CD14-positive monocyte (primary cell): ENCODE data around the gene RBM17. TPM values are rescaled to one million over a fixed set of nuclear protein-coding genes. Genes with fewer than 3 reads are reported as not detected.

ENCODE experiments used
- DNase-seq, 3 donors: peaks; one replicate each; pipeline ENCODE4 v3.0.0-alpha.2; 2011 to 2022
- H2AFZ ChIP-seq: 2 replicates; pipeline ENCODE4 v1.6.0; 2012; ENCODE audit warnings: mild to moderate bottlenecking, low read depth, low read length, inconsistent platforms; ENCODE audit not compliant: insufficient read depth, poor library complexity, severe bottlenecking
- H3K27ac ChIP-seq, 2 donors: 1 replicate in 1 of 2; 2 replicates in 1 of 2; pipeline ENCODE4 v1.5.1; 2012 to 2013; ENCODE audit warnings: low read length in 2 of 2, control low read depth in 1 of 2, inconsistent platforms in 1 of 2, low read depth in 1 of 2, mild to moderate bottlenecking in 1 of 2
- H3K27me3 ChIP-seq, 2 donors: one replicate each; pipeline versions ENCODE4 v1.6.0 to v1.6.1; 2011 to 2013; ENCODE audit warnings: low read length in 2 of 2; ENCODE audit not compliant: control insufficient read depth in 2 of 2, insufficient read depth in 2 of 2
- H3K36me3 ChIP-seq, 2 donors: replicated peaks in 1 of 2; 1 replicate in 1 of 2; 2 replicates in 1 of 2; pipeline versions ENCODE4 v1.5.1 to v1.6.1; 2012 to 2013; ENCODE audit warnings: low read length in 2 of 2, control low read depth in 1 of 2, inconsistent platforms in 1 of 2, mild to moderate bottlenecking in 1 of 2; ENCODE audit not compliant: insufficient read depth in 2 of 2, control insufficient read depth in 1 of 2
- H3K4me1 ChIP-seq, 2 donors: 1 replicate in 1 of 2; 2 replicates in 1 of 2; pipeline versions ENCODE4 v1.5.1 to v1.6.1; 2012 to 2013; ENCODE audit warnings: low read length in 2 of 2, control low read depth in 1 of 2, inconsistent platforms in 1 of 2, mild to moderate bottlenecking in 1 of 2, moderate library complexity in 1 of 2; ENCODE audit not compliant: insufficient read depth in 2 of 2, control insufficient read depth in 1 of 2
- H3K4me2 ChIP-seq: replicated peaks from 2 replicates; pipeline ENCODE3; 2012; ENCODE audit warnings: low read length, moderate library complexity, mild to moderate bottlenecking; ENCODE audit not compliant: poor library complexity, severe bottlenecking; ENCODE audit errors: extremely low read depth
- H3K4me3 ChIP-seq, 3 experiments: fragments of 200-600 bp in 1 of 3; sonication (generic) in 1 of 3; replicated peaks in 1 of 3; 1 replicate in 2 of 3; 2 replicates in 1 of 3; pipeline ENCODE4 v1.5.1; 2011 to 2013; ENCODE audit warnings: low read length in 3 of 3, mild to moderate bottlenecking in 3 of 3, control low read depth in 2 of 3, low read depth in 2 of 3, inconsistent platforms in 1 of 3, moderate library complexity in 1 of 3
- H3K79me2 ChIP-seq: 2 replicates; pipeline ENCODE4 v1.6.0; 2012; ENCODE audit warnings: mild to moderate bottlenecking, control low read depth, inconsistent platforms, low read length, moderate library complexity; ENCODE audit not compliant: insufficient read depth
- H3K9ac ChIP-seq: 2 replicates; pipeline ENCODE4 v1.6.0; 2017; ENCODE audit warnings: low read length, mild to moderate bottlenecking; ENCODE audit not compliant: insufficient read depth, poor library complexity, severe bottlenecking
- H3K9me3 ChIP-seq, 2 donors: replicated peaks in 1 of 2; 1 replicate in 1 of 2; 2 replicates in 1 of 2; pipeline versions ENCODE4 v1.5.1 to v1.6.1; 2012 to 2013; ENCODE audit warnings: low read length in 2 of 2, control low read depth in 1 of 2; ENCODE audit not compliant: control insufficient read depth in 1 of 2, insufficient read depth in 1 of 2
- H4K20me1 ChIP-seq: 2 replicates; pipeline ENCODE4 v1.6.0; 2012; ENCODE audit warnings: mild to moderate bottlenecking, low read length, control low read depth, moderate library complexity; ENCODE audit not compliant: insufficient read depth
- H3K27ac Mint-ChIP-seq, 7 donors: one replicate each; pipeline ENCODE4 v1.8.0; 2020; ENCODE audit warnings: mild to moderate bottlenecking in 7 of 7, mixed read lengths in 7 of 7, moderate library complexity in 6 of 7, inconsistent platforms in 2 of 7
- H3K27me3 Mint-ChIP-seq, 3 donors: one replicate each; pipeline ENCODE4 v1.8.0; 2021 to 2022; ENCODE audit warnings: low read depth in 3 of 3, mild to moderate bottlenecking in 3 of 3, mixed read lengths in 3 of 3, moderate library complexity in 3 of 3, inconsistent platforms in 1 of 3
- H3K36me3 Mint-ChIP-seq, 2 donors: one replicate each; pipeline ENCODE4 v1.8.0; 2020; ENCODE audit warnings: mixed read lengths in 2 of 2, inconsistent platforms in 1 of 2, mild to moderate bottlenecking in 1 of 2
- H3K4me1 Mint-ChIP-seq: one replicate; pipeline ENCODE4 v1.8.0; 2020; ENCODE audit warnings: mild to moderate bottlenecking, mixed read lengths
- H3K4me3 Mint-ChIP-seq, 2 donors: one replicate each; pipeline ENCODE4 v1.8.0; 2020; ENCODE audit warnings: mild to moderate bottlenecking in 2 of 2, mixed read lengths in 2 of 2, moderate library complexity in 1 of 2
- H3K9me3 Mint-ChIP-seq, 7 donors: one replicate each; pipeline ENCODE4 v1.8.0; 2020 to 2022; ENCODE audit warnings: mixed read lengths in 7 of 7, mild to moderate bottlenecking in 6 of 7, moderate library complexity in 6 of 7, inconsistent platforms in 2 of 7
- CTCF ChIP-seq: fragments of 200-600 bp; IDR thresholded peaks from one replicate; pipeline ENCODE4 v1.8.0; 2022; ENCODE audit warnings: antibody characterized with exemption, mild to moderate bottlenecking
- WGBS: methylation state at CpG from one replicate; pipeline ENCODE4 v1.1.5; 2013; ENCODE audit warnings: missing lambda C conversion rate; ENCODE audit not compliant: insufficient coverage; 5-methylcytosine and 5-hydroxymethylcytosine counted together
- intact Hi-C, 2 donors: fragments of 100-400 bp; cut with micrococcal nuclease; formaldehyde crosslinking; loops; one replicate each; pipeline versions ENCODE4 v1.15.0 to v1.15.1; 2023
- polyA plus RNA-seq, 3 donors: library from polyadenylated mRNA; depleted of rRNA in 1 of 3; unstranded in 2 of 3; stranded (reverse) in 1 of 3; fragments of 300-500 nt in 2 of 3; fragments of >200 nt in 1 of 3; fragmentation: Illumina TruSeq in 2 of 3; gene quantifications; 1 replicate in 2 of 3; 2 replicates in 1 of 3; pipeline ENCODE4 v1.2.3, GENCODE V29; 2012 to 2021

RBM17 gene
- polyA plus RNA-seq, 3 donors: 37.2 to 51.4 (median 44.5) TPM

DNA sequence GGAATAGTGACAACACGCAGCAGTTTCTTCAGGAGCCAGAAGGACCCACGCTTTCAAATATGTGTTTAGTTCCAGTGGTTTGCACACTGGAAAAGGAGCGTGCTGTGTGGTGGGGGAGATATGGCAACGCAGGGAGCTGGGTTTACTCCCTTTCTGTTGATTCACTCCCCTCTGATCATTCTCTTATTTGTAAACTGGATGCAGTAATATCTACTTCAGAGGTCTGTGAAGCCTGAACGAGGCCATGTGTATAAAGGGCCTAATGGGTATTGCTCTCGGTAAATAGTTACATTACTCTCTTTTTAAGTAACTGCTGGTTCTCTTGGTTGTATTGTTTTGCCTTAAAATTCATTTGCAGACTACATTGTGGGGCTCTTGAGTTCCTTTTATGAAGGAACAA, 19.2 kb downstream of the RBM17 start:
- peak overlapping the region in 1 of 7 donors; percentile 3 for H3K27ac Mint-ChIP-seq
- H3K79me2 ChIP-seq: peaks cover 11% of the 10 kb centered on the region
- H3K4me1 Mint-ChIP-seq: peaks cover 5% of the 10 kb centered on the region
- no peaks in the 10 kb centered on the region for H3K27me3 Mint-ChIP-seq
- intact Hi-C loops: loop anchor here (2.0 to 5.0 kb wide), 4 partner anchors 44 to 299 kb away; partner anchors contain the start of gene PFKFB3 (in 2 of the 2)
- no peak overlapping the region for H2AFZ ChIP-seq
- H3K27me3 ChIP-seq: no peaks in the 10 kb centered on the region
- peaks cover 81 to 97% of the 10 kb centered on the region in 2 donors for H3K36me3 ChIP-seq
- no peak for DNase-seq
- H3K4me3 Mint-ChIP-seq: no peak overlapping the region
- H4K20me1 ChIP-seq: peaks cover 29% of the 10 kb centered on the region
- H3K9me3 Mint-ChIP-seq: no peaks in the 10 kb centered on the region
- no peak overlapping the region for H3K9ac ChIP-seq
- TF ChIP-seq CTCF: no peak
- no peak overlapping the region for H3K4me2 ChIP-seq
- no peaks in the 10 kb centered on the region for H3K9me3 ChIP-seq
- no peak overlapping the region for H3K27ac ChIP-seq
- no peak overlapping the region for H3K4me3 ChIP-seq
- 83% methylated on average over 2 of the region's 6 CpGs for WGBS
- H3K4me1 ChIP-seq: peaks cover 0 to 4% of the 10 kb centered on the region in 2 donors
- H3K36me3 Mint-ChIP-seq: peaks cover 82 to 90% of the 10 kb centered on the region in 2 donors

DNA sequence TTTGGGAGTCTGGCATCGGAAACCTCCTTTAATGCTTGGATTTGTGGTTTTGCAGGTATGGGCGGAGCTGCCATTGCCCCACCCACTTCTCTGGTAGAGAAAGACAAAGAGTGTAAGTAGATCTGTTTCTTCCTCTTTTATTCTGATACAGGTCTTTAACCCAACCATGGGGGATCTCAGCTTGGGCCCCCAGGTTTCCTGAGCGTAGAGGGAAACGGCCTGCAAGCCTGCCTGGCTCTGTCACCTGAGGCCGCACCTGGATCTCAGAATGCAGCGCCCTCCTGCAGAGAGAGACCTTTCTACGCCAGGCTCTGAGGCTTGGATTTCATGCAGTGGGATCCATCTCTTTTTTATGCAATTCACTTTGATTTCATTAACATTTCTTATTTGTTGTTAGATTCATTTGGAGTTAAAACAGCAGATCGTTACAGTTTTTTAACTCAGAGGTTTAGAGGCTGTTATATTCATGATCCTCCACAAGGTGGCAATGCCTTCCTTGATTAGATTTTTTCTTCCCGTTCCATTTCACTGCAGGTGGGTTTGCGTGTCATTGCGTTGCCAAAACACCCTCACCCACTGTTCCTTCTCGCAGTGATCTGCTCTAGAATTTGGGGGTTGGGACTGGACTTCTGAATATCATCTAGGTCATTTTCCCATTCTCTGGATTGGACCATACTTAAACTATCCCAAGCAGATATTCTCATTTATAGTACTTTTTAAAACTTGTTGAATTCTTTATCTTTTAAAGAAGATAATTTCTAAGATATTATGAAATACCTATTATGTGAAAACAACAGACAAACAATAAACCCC, 20.0 kb downstream of the RBM17 start:
- DNase-seq: peak; percentile 33 to 72 (median 68)
- Mint-ChIP-seq H3K4me3 (no peak overlapping the region), H3K9me3 (no peaks in the 10 kb centered on the region), H3K36me3 (peaks cover 85 to 94% of the 10 kb centered on the region in 2 donors), H3K27me3 (no peaks in the 10 kb centered on the region), H3K27ac (peak overlapping the region in 3 of 7 donors; percentile 3 to 64 (median 51)), H3K4me1 (peaks cover 5% of the 10 kb centered on the region)
- no peak overlapping the region for H3K27ac ChIP-seq
- peaks cover 24% of the 10 kb centered on the region for H4K20me1 ChIP-seq
- H3K4me2 ChIP-seq: no peak overlapping the region
- H3K79me2 ChIP-seq: peaks cover 7% of the 10 kb centered on the region
- no peaks in the 10 kb centered on the region for H3K27me3 ChIP-seq
- no peak overlapping the region for H2AFZ ChIP-seq
- peak; percentile 89 for TF ChIP-seq CTCF
- H3K36me3 ChIP-seq: peaks cover 82 to 97% of the 10 kb centered on the region in 2 donors
- no peak overlapping the region for H3K9ac ChIP-seq
- H3K4me3 ChIP-seq: no peak overlapping the region
- no peaks in the 10 kb centered on the region for H3K9me3 ChIP-seq
- H3K4me1 ChIP-seq: peaks cover 0 to 4% of the 10 kb centered on the region in 2 donors
- 50% methylated on average over 2 of the region's 12 CpGs for WGBS
- intact Hi-C loops: loop anchor here (2.0 to 5.0 kb wide), 4 partner anchors 43 to 298 kb away; partner anchors contain the start of gene PFKFB3 (in 2 of the 2)
